GM23248 (cell line): ENCODE measurements around the gene CPS1.

Source experiments
- EZH2 ChIP-seq: fragments of 200-600 bp; sonication (generic); IDR thresholded peaks from 2 replicates; pipeline ENCODE4 v1.6.1; 2018; ENCODE audit warnings: antibody characterized with exemption, mild to moderate bottlenecking; ENCODE audit not compliant: insufficient read depth, poor library complexity, severe bottlenecking
- EZH2phosphoT487 ChIP-seq: fragments of 200-600 bp; sonication (generic); IDR thresholded peaks from 2 replicates; pipeline ENCODE4 v1.6.1; 2018; ENCODE audit warnings: antibody characterized with exemption, moderate library complexity, mild to moderate bottlenecking, low read depth; ENCODE audit not compliant: insufficient read depth

- TF ChIP-seq EZH2phosphoT487: no peak
- TF ChIP-seq EZH2: no peak
Observed at GRCh38 chr2:210541290-210541902, 15.0 kb upstream of the CPS1 start.
